NB4 (cell line): ENCODE results near the gene UNC79.

Experiments used
- CTCF ChIP-seq: IDR thresholded peaks from one replicate; pipeline ENCODE4 v1.5.1; 2012; ENCODE audit warnings: low read depth, low read length
- MAX ChIP-seq: IDR thresholded peaks from 2 replicates; pipeline ENCODE4 v1.6.1; 2011; ENCODE audit warnings: low read depth, low read length
- POLR2A ChIP-seq: IDR thresholded peaks from 2 replicates; pipeline ENCODE4 v1.6.1; 2011; ENCODE audit warnings: mild to moderate bottlenecking; ENCODE audit not compliant: insufficient read length; ENCODE audit errors: extremely low read depth

- TF ChIP-seq POLR2A (no peak), CTCF (no peak), MAX (no peak)
Measured at GRCh38 chr14:93475471-93475870, 44.7 kb downstream of the UNC79 start.
